AG10803 (cell line): ENCODE results near the gene SEZ6L2.
"Not testable (repeated sequence)": the region's sequence is repeated elsewhere in the genome, so short reads cannot be mapped to it uniquely, and the experiment has no call there.

Experiments used
- DNase-seq: peaks from one replicate; pipeline ENCODE4 v3.0.0; 2010; ENCODE audit warnings: low read depth
- H3K4me3 ChIP-seq: 2 replicates; pipeline ENCODE4 v1.5.1; 2011; ENCODE audit warnings: mild to moderate bottlenecking, low read length, control low read depth
- TF ChIP-seq, protein P1 (sequence below): conservative IDR thresholded peaks from 2 replicates; pipeline ENCODE4 v1.5.1; 2011; ENCODE audit warnings: mild to moderate bottlenecking, low read length, control low read depth, inconsistent platforms

SEZ6L2 gene

DNA sequence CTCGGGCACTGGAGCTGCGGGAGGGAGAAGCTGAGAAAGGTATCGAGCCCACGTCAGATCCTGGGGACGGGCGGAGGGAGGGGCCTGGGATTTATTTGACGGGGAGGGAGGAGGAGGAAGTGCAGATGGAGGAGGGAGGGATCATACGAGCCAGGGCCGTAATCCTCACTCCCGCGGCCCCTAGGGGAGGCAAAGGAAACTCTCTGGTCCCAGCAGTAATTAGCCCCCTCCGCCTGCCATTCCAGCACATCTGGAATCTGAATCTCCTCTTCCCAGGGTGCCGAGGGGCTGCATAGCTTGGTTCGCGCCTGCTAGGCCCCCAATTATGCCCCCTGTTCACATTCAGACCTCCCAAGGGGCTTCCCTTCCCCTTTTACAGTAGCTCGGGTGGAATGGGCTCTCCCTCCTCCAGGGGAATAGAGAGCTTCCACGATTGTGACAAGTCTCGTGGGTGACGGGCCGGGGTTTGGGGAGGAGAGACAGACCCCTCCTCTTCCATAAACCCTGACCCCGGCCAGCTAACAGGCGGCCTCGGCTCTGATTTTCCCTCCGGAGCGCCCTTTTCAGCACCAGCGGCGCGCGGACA, at the start of gene SEZ6L2:
TSS of gene SEZ6L2 (minus strand) at position 35 of the 586 bp plus-strand sequence. CDS start 531 bp downstream, outside the sequence.
- TF ChIP-seq, protein P1, sequence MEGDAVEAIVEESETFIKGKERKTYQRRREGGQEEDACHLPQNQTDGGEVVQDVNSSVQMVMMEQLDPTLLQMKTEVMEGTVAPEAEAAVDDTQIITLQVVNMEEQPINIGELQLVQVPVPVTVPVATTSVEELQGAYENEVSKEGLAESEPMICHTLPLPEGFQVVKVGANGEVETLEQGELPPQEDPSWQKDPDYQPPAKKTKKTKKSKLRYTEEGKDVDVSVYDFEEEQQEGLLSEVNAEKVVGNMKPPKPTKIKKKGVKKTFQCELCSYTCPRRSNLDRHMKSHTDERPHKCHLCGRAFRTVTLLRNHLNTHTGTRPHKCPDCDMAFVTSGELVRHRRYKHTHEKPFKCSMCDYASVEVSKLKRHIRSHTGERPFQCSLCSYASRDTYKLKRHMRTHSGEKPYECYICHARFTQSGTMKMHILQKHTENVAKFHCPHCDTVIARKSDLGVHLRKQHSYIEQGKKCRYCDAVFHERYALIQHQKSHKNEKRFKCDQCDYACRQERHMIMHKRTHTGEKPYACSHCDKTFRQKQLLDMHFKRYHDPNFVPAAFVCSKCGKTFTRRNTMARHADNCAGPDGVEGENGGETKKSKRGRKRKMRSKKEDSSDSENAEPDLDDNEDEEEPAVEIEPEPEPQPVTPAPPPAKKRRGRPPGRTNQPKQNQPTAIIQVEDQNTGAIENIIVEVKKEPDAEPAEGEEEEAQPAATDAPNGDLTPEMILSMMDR, result peak; percentile 40
- peak; percentile 84 for DNase-seq
- H3K4me3 ChIP-seq, result peak within 1 kb of the TSS; percentile 82

DNA sequence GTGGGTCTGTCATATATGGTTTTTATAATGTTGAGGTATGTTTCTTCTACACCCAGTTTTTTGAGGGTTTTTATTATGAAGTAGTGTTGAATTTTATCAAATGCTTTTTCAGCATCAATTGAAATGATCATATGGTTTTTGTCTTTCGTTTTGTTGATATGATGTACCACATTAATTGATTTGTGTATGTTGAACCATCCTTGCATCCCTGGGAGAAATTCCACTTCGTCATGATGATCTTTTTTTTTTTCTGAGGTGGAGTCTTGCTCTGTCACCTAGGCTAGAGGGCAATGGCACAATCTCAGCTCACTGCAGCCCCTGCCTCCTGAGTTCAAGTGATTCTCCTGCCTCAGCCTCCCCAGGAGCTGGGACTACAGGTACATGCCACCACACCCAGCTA, 48.5 kb upstream of the SEZ6L2 start:
- TF ChIP-seq, protein P1, result no peak
- no peak overlapping the region for H3K4me3 ChIP-seq
- DNase-seq, result no peak

- H3K4me3 ChIP-seq, result peak overlapping the region; percentile 1
- TF ChIP-seq, protein P1, result peak; percentile 57
- peak; percentile 98 for DNase-seq
These were observed 44.8 kb upstream of the SEZ6L2 start for GRCh38 chr16:29943846-29944799.

GRCh38 chr16:29940656-29941055, 41.3 kb upstream of the SEZ6L2 start:
- TF ChIP-seq, protein P1, result no peak
- H3K4me3 ChIP-seq, result no peak overlapping the region
- no peak for DNase-seq

GRCh38 chr16:29931750-29932149, 32.4 kb upstream of the SEZ6L2 start:
- DNase-seq, H3K4me3 ChIP-seq: not testable (repeated sequence)

DNA sequence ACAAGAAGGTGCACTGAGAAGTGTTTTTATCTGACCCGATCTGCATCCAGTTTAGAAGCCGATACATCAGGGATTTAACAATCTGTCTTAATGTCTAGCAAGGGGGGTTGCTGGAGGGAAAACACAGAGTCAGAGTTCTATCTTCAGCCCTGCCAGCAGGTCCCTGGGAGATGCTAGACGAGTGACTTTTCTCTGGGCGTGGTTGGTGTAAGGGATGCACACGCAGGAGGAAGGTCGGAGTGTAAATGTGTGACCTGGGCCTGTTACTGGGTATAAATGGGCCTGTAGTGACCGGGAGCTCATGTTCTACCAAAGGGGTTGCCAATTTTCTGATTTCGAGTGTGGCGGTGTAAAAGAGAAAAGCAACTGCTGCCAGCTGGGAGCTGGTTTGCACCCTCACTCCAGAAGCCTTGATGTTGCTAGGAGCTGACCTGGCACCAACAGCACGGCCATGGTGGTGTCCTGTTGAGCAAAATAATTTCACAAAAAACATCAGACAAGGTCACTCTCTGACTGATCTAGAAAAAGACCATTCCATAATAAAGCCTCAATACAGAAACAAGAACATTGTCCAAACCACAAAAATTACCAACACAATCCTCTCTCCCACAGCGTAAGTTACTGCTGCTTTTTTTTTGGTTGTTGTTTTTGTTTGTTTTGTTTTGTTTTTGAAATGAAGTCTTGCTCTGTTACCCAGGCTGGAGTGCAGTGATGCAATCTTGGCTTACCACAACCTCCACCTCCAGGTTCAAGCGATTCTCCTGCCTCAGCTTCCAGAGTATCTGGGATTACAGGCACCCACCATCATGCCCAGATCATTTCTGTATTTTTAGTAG, 27.9 kb upstream of the SEZ6L2 start:
- TF ChIP-seq, protein P1, result no peak
- H3K4me3 ChIP-seq, result peak overlapping the region; percentile 95
- peak; percentile 66 for DNase-seq

DNA sequence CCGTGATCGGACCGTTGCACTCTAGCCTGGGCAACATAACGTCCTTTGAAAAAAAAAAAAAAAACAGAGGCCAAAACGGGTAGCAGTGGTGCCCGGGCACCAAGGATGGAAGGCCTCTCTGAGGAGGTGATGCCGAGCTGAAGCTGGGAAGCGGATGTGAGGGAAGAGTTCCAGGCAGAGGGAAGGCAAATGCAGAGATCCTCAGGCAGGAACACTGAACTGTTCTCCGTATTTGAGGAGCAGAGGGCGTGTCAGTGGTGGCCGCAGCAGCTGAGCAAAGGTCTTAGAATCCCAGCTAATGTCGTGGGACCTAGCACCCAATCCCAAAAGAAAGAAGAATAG, 27.3 kb upstream of the SEZ6L2 start:
- peak overlapping the region; percentile 95 for H3K4me3 ChIP-seq
- TF ChIP-seq, protein P1, result no peak
- DNase-seq, result peak; percentile 34
